ENCODE measurements around the gene KCNAB3.

DNA sequence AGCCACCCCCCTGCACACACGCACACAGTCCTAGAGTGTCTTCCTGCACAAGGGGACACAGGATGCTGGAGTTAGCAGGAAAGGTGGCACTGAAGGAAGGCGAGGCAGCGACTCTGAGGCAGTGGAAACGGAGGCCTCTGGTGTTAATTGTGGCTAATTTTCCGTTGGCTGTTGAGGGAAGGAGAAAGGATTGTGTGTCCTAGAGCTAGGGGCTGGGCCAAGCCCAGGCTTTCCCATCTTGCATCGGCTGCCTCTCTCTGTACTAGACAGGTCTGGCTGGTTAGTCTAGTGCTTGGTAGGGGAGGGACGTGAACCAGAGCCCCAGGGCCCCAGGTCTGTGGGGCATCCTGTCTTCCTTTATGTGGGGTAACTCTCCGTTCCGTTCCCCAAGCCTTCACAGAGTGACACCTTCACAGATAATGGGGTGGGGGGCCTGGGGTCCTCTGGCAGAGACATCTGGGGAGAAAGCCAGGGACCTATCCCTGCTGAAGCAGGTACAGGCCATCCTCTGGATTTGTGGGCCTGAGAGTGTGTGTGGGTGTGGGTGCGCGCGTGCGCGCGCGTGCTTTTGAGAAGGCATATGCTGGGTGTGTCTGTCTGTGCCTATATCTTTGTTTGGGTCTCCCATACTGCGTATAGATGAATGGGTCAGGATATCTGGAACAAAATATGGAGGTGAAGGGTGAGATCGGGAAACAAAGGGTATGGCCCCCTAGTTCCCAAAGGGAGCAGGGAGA lies 41.3 kb downstream of the KCNAB3 start, which contains the start of gene CHD3:
- TF ChIP-seq, protein P1, sequence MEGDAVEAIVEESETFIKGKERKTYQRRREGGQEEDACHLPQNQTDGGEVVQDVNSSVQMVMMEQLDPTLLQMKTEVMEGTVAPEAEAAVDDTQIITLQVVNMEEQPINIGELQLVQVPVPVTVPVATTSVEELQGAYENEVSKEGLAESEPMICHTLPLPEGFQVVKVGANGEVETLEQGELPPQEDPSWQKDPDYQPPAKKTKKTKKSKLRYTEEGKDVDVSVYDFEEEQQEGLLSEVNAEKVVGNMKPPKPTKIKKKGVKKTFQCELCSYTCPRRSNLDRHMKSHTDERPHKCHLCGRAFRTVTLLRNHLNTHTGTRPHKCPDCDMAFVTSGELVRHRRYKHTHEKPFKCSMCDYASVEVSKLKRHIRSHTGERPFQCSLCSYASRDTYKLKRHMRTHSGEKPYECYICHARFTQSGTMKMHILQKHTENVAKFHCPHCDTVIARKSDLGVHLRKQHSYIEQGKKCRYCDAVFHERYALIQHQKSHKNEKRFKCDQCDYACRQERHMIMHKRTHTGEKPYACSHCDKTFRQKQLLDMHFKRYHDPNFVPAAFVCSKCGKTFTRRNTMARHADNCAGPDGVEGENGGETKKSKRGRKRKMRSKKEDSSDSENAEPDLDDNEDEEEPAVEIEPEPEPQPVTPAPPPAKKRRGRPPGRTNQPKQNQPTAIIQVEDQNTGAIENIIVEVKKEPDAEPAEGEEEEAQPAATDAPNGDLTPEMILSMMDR (IDR thresholded peaks at IDR 0.05), result no peak
- TF ChIP-seq POLR2A (IDR thresholded peaks at IDR 0.05), result no peak
